Trophoblast cell (in vitro differentiated cells and primary cell): ENCODE results near the gene RAB3B.

Source experiments
- DNase-seq, 2 donors: peaks; one replicate each; pipeline ENCODE4 v3.0.0-alpha.2; 2016
- H2AFZ ChIP-seq: 2 replicates; pipeline ENCODE4 v1.6.1; 2013; ENCODE audit warnings: low read length, moderate library complexity, mild to moderate bottlenecking; ENCODE audit not compliant: insufficient read depth, poor library complexity
- H2AK5ac ChIP-seq: 2 replicates; pipeline ENCODE4 v1.6.1; 2013; ENCODE audit warnings: mild to moderate bottlenecking, low read length
- H2BK120ac ChIP-seq: 2 replicates; pipeline ENCODE4 v1.6.1; 2013; ENCODE audit warnings: low read length, mild to moderate bottlenecking, moderate library complexity; ENCODE audit not compliant: insufficient read depth, poor library complexity
- H2BK12ac ChIP-seq: 2 replicates; pipeline ENCODE4 v1.6.1; 2013; ENCODE audit warnings: mild to moderate bottlenecking, low read length, moderate library complexity
- H2BK5ac ChIP-seq: 2 replicates; pipeline ENCODE4 v1.6.1; 2013; ENCODE audit warnings: low read length, low read depth, moderate library complexity, mild to moderate bottlenecking; ENCODE audit not compliant: poor library complexity
- H3K14ac ChIP-seq: 2 replicates; pipeline ENCODE4 v1.6.1; 2013; ENCODE audit warnings: mild to moderate bottlenecking, low read length
- H3K18ac ChIP-seq: 2 replicates; pipeline ENCODE4 v1.6.1; 2013; ENCODE audit warnings: mild to moderate bottlenecking, low read length
- H3K23ac ChIP-seq: 2 replicates; pipeline ENCODE4 v1.6.1; 2013; ENCODE audit warnings: low read length
- H3K27ac ChIP-seq: 2 replicates; pipeline ENCODE4 v1.5.1; 2013; ENCODE audit warnings: low read depth, mild to moderate bottlenecking, inconsistent platforms, low read length, moderate library complexity
- H3K27me3 ChIP-seq: 2 replicates; pipeline ENCODE4 v1.6.1; 2013; ENCODE audit warnings: inconsistent platforms, mild to moderate bottlenecking, low read length, moderate library complexity; ENCODE audit not compliant: insufficient read depth
- H3K36me3 ChIP-seq, 2 experiments: 1 replicate in 1 of 2; 2 replicates in 1 of 2; pipeline ENCODE4 v1.6.1; 2013; ENCODE audit warnings: low read length in 2 of 2, mild to moderate bottlenecking in 2 of 2, moderate library complexity in 1 of 2; ENCODE audit not compliant: insufficient read depth in 2 of 2, control insufficient read depth in 1 of 2
- H3K4ac ChIP-seq: 2 replicates; pipeline ENCODE4 v1.6.1; 2013; ENCODE audit warnings: low read depth, mild to moderate bottlenecking, low read length, moderate library complexity
- H3K4me1 ChIP-seq, 2 experiments: 1 replicate in 1 of 2; 2 replicates in 1 of 2; pipeline ENCODE4 v1.6.1; 2013; ENCODE audit warnings: low read length in 2 of 2, mild to moderate bottlenecking in 2 of 2, moderate library complexity in 1 of 2; ENCODE audit not compliant: insufficient read depth in 2 of 2, control insufficient read depth in 1 of 2
- H3K4me2 ChIP-seq: 2 replicates; pipeline ENCODE4 v1.6.1; 2013; ENCODE audit warnings: inconsistent platforms, mild to moderate bottlenecking, low read length, moderate library complexity
- H3K4me3 ChIP-seq: 2 replicates; pipeline ENCODE4 v1.5.1; 2013; ENCODE audit warnings: mild to moderate bottlenecking, low read depth, low read length, inconsistent platforms
- H3K79me1 ChIP-seq: one replicate; pipeline ENCODE4 v1.6.1; 2013; ENCODE audit warnings: low read length
- H3K79me2 ChIP-seq: 2 replicates; pipeline ENCODE4 v1.6.1; 2013; ENCODE audit warnings: low read length, mild to moderate bottlenecking; ENCODE audit not compliant: control insufficient read depth, insufficient read depth, poor library complexity
- H3K9ac ChIP-seq: 2 replicates; pipeline ENCODE4 v1.6.1; 2013; ENCODE audit warnings: mild to moderate bottlenecking, low read length
- H3K9me3 ChIP-seq: 2 replicates; pipeline ENCODE4 v1.6.1; 2013; ENCODE audit warnings: low read depth, mild to moderate bottlenecking, control low read depth, inconsistent platforms, low read length; ENCODE audit not compliant: insufficient read depth
- H4K12ac ChIP-seq: 2 replicates; pipeline ENCODE4 v1.6.1; 2013; ENCODE audit warnings: low read depth, mild to moderate bottlenecking, low read length, moderate library complexity
- H4K8ac ChIP-seq: 2 replicates; pipeline ENCODE4 v1.6.1; 2013; ENCODE audit warnings: low read depth, mild to moderate bottlenecking, low read length, moderate library complexity
- H4K91ac ChIP-seq: one replicate; pipeline ENCODE4 v1.6.1; 2013; ENCODE audit warnings: low read depth, mild to moderate bottlenecking, low read length, moderate library complexity
- WGBS: extraction: QIAGEN DNeasy Blood & Tissue Kit; methylation state at CpG from one replicate; pipeline ENCODE4 v1.1.7; 2013; ENCODE audit warnings: missing lambda C conversion rate; ENCODE audit not compliant: insufficient read length, insufficient coverage; ENCODE audit errors: extremely low coverage; 5-methylcytosine and 5-hydroxymethylcytosine counted together

RAB3B gene

DNA sequence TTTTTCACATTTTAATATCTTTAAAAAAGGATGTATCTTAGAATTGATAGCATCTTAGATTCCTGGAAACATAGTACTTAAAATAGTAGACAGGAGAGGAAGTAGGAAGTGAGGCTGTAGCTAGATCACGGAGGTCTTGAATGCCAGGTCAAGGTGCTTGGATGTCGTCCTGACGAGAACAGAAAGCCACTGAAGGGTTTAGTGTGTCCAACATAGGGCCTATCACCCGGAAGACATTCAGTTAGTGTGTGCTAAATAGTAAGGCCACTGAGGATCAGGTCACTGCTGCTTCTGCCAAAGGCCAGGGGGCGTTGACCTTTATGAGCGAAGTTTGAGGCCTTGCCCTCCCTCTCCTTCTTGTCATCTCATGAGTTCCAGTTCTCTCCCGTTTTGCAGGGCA is 35.7 kb downstream of the RAB3B start:
- Histone ChIP-seq H3K23ac (no peak overlapping the region), H3K18ac (no peak overlapping the region), H3K79me1 (no peaks in the 10 kb centered on the region), H3K9ac (no peak overlapping the region), H4K91ac (no peak overlapping the region), H3K14ac (no peak overlapping the region), H2BK5ac (no peak overlapping the region), H3K79me2 (no peaks in the 10 kb centered on the region), H2BK12ac (no peak overlapping the region), H3K9me3 (no peaks in the 10 kb centered on the region), H3K27me3 (no peaks in the 10 kb centered on the region), H3K4me2 (no peak overlapping the region), H2AK5ac (no peak overlapping the region), H3K4me3 (no peak overlapping the region), H3K36me3 (no peaks in the 10 kb centered on the region), H3K27ac (no peak overlapping the region), H2BK120ac (no peak overlapping the region), H4K12ac (no peak overlapping the region), H3K4ac (no peak overlapping the region), H2AFZ (no peak overlapping the region), H4K8ac (no peak overlapping the region), H3K4me1 (peaks cover 0 to 2% of the 10 kb centered on the region in 2 experiments)
- no CpG with 5 or more reads among the region's 7 CpGs for WGBS
- DNase-seq: peak in 1 of 2 donors; percentile 11

DNA sequence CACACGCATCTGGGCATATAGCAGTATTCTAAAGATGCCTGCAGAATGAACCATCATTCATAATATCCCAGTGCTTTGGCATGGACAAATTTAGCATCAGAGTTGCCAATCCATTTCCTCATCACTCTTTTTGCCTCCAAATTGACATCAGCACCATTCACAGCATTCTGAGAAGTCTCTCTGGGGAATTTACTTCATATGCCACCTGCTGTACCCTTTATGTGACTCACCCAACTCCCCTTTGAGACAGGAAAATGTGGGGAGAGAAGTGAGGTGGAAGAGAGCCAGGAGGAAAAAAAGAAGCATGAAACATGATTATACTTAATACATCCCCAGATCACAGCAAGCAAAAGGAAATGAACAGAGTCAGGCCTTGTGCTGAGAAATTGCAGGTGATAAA is 37.4 kb downstream of the RAB3B start:
- no peak overlapping the region for H2BK12ac ChIP-seq
- H3K18ac ChIP-seq: no peak overlapping the region
- no peak overlapping the region for H3K27ac ChIP-seq
- no peak for DNase-seq
- H3K79me2 ChIP-seq: no peaks in the 10 kb centered on the region
- no peaks in the 10 kb centered on the region for H3K27me3 ChIP-seq
- no peak overlapping the region for H4K8ac ChIP-seq
- no peak overlapping the region for H2AK5ac ChIP-seq
- H3K14ac ChIP-seq: no peak overlapping the region
- peaks cover 5% of the 10 kb centered on the region for H3K9me3 ChIP-seq
- WGBS: no CpG with 5 or more reads among the region's 1 CpG
- H3K23ac ChIP-seq: no peak overlapping the region
- H2AFZ ChIP-seq: no peak overlapping the region
- no peak overlapping the region for H3K4me3 ChIP-seq
- H3K79me1 ChIP-seq: no peaks in the 10 kb centered on the region
- H3K9ac ChIP-seq: no peak overlapping the region
- no peak overlapping the region for H3K4me2 ChIP-seq
- H4K91ac ChIP-seq: no peak overlapping the region
- no peak overlapping the region for H2BK5ac ChIP-seq
- H3K4me1 ChIP-seq: peaks cover 0 to 4% of the 10 kb centered on the region in 2 experiments
- H3K4ac ChIP-seq: no peak overlapping the region
- no peaks in the 10 kb centered on the region for H3K36me3 ChIP-seq
- no peak overlapping the region for H2BK120ac ChIP-seq
- no peak overlapping the region for H4K12ac ChIP-seq

GRCh38 chr1:51952638-51953037 is 37.9 kb downstream of the RAB3B start:
- no CpG with 5 or more reads among the region's 1 CpG for WGBS

DNA sequence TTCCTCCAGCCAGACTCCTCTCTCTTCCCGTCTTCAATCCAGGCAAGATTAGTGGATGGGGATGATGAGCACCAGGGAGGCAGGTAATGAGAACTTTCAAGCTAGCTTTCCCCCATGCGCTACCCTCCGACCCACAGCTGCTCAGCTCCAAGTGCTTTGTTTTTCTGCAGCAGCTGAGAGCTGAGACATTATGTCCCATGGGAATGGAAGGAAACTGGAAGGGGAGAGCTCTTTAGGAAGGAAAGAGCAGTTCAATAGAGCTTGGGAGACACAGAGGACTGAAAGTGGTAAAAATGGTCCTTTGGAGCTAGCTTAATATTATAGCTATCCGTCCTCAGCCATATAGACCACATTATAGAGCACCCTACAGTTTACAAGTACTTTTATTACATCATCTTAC is 39.8 kb downstream of the RAB3B start:
- Histone ChIP-seq H3K27ac (no peak overlapping the region), H3K23ac (no peak overlapping the region), H3K18ac (no peak overlapping the region), H2AK5ac (no peak overlapping the region), H3K9ac (no peak overlapping the region), H2BK12ac (no peak overlapping the region), H3K4me3 (no peak overlapping the region), H3K14ac (no peak overlapping the region), H3K36me3 (no peaks in the 10 kb centered on the region), H3K79me1 (no peaks in the 10 kb centered on the region), H2BK5ac (no peak overlapping the region), H3K4ac (no peak overlapping the region), H4K12ac (no peak overlapping the region), H2BK120ac (no peak overlapping the region), H3K27me3 (no peaks in the 10 kb centered on the region), H3K4me2 (no peak overlapping the region), H2AFZ (no peak overlapping the region), H4K91ac (no peak overlapping the region), H3K9me3 (peaks cover 5% of the 10 kb centered on the region), H3K79me2 (no peaks in the 10 kb centered on the region), H4K8ac (no peak overlapping the region), H3K4me1 (peaks cover 0 to 2% of the 10 kb centered on the region in 2 experiments)
- WGBS: no CpG with 5 or more reads among the region's 4 CpGs
- no peak for DNase-seq

More at GRCh38 chr1:51952638-51953037, 37.9 kb downstream of the RAB3B start:
- Histone ChIP-seq H3K4ac (no peak overlapping the region), H3K4me3 (no peak overlapping the region), H3K4me2 (no peak overlapping the region), H3K27ac (no peak overlapping the region), H2BK5ac (no peak overlapping the region), H2AK5ac (no peak overlapping the region), H2AFZ (no peak overlapping the region), H3K14ac (no peak overlapping the region), H3K4me1 (peaks cover 0 to 4% of the 10 kb centered on the region in 2 experiments), H3K9me3 (peaks cover 5% of the 10 kb centered on the region), H3K79me1 (no peaks in the 10 kb centered on the region), H2BK120ac (no peak overlapping the region), H3K18ac (no peak overlapping the region), H3K36me3 (no peaks in the 10 kb centered on the region), H4K8ac (no peak overlapping the region), H3K27me3 (no peaks in the 10 kb centered on the region), H4K91ac (no peak overlapping the region), H4K12ac (no peak overlapping the region), H3K23ac (no peak overlapping the region), H3K9ac (no peak overlapping the region), H2BK12ac (no peak overlapping the region), H3K79me2 (no peaks in the 10 kb centered on the region)
- DNase-seq: no peak
